HUDEP-2 (cell line): ENCODE measurements around the gene MDGA2.
"Not testable (repeated sequence)": the region's sequence is repeated elsewhere in the genome, so short reads cannot be mapped to it uniquely, and the experiment has no call there.

Experiments
- DNase-seq, 76 experiments: peaks; one replicate each; lab custom pipeline; 2025; ENCODE audit not compliant: unreplicated experiment in 76 of 76; lab: John Stamatoyannopoulos, UW

MDGA2 gene

GRCh38 chr14:47261350-47261749 lies 414.1 kb downstream of the MDGA2 start:
- no peak for DNase-seq

DNA sequence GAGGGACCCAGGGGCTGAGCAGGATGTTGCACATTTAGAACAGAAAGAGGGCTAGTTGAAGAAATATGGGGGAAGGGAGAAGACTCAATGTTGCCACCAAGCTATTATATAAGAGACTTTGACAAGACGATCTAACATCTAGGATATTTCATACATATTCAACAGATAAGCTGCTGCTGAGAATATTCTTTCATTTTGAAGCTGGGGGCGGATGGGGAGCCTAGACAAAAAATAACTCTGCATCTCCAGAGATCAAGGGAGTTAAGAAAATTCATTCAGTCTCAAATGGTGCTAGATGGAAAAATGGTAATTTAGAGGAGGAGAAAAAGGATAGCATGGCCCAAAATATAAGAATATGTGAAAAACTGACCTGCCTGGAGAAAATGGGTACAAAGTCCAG lies 415.6 kb downstream of the MDGA2 start:
- no peak for DNase-seq

DNA sequence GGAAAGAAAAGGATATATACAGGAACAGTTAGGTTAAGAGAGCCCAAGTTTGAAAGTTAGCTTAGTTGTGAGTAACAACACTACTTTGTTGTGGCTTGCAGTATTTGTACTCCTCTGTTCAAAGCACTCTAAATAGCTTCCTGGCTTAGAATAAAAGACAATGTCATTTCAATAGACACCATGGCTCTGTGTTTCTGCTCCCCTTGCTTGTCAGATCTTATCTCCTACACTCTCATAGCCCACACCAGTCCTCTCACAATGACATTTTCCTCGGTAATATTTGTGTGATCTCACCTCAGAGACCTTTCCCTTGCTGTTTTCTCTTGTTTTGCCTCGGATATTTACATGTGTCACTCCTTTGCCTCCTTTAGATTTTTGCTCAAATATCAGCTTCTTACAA lies 418.4 kb downstream of the MDGA2 start:
- DNase-seq, result no peak

- DNase-seq, result no peak
Measured at GRCh38 chr14:47252802-47253201, 422.6 kb downstream of the MDGA2 start.

- no peak for DNase-seq
Measured at GRCh38 chr14:47246367-47246766, 429.0 kb downstream of the MDGA2 start.

DNA sequence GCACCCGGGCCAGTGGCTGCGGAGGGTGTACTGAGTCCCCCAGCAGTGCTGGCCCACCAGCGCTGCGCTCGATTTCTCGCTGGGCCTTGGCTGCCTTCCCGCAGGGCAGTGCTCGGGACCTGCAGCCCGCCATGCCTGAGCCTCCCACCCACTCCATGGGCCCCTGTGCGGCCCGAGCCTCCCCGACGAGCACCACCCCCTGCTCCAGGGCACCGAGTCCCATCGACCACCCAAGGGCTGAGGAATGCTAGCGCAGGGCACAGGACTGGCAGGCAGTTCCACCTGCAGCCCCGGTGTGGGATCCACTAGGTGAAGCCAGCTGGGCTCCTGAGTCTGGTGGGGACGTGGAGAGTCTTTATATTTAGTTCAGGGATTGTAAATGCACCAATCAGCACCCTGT lies 432.8 kb downstream of the MDGA2 start:
- DNase-seq, result not testable (repeated sequence)

DNA sequence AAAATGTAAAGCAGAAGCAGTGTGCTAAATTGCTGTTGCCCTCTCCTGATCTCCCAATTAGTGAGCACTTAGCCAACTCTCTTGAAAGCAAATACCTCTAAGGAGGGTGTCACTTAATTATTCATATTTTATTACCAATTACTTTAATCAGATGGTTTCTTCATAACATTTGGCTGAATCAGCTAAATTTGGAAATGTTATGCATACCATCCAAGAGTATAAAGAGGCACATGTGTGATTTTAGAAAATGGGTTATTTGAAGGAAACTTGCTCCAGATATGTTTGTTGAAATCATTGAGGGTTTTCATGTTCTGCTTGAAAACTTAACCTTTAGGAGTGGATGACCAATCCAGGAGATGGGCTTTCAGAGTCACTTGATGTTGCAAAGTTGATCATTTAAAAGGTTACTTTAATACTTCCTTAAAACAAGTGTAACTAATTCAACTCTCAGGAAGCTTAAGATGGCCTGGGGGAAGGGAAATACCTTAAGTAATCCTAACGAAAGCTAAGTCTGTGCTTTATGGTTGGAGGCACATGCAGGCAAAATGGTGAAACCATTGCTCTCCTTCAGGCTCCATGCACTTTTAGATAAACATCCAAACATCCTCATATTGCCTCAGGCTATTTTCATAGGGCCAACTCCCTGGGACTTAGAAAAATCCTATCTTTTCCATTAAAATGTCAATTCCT lies 434.5 kb downstream of the MDGA2 start:
- no peak for DNase-seq

- no peak for DNase-seq
Measured at GRCh38 chr14:47235619-47236018, 439.8 kb downstream of the MDGA2 start.

DNA sequence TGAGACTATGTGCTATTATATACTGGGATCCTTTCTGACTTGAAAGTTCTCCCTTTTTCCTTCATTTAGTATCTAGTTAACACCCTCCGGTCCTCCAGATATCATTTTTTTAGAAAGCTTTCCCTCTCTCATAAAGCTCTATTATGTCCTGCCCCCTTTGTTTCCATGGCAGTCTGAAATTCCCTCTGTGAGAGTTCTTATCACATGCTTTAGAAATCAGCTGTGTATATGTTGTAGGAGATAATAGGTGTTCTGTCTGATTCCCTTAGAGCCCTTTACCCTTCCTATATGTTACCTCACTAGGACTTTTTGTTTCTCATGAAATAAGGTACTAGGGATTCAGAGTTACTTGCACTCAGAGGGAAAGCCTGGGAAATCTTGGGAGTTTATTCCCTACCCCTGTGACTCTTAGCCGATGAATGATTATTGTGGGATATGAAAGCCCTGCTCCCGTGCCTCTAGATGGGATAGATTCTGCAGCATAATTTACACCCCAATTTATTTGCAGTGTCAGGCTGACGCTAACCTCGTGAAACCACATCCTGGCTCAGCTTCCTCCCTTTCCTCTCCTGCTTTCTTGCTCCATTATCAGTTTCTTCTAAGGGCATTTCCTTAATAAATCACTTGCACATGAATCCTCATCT lies 448.4 kb downstream of the MDGA2 start:
- no peak for DNase-seq

- no peak for DNase-seq
Measured at GRCh38 chr14:47223656-47224055, 451.7 kb downstream of the MDGA2 start.

DNA sequence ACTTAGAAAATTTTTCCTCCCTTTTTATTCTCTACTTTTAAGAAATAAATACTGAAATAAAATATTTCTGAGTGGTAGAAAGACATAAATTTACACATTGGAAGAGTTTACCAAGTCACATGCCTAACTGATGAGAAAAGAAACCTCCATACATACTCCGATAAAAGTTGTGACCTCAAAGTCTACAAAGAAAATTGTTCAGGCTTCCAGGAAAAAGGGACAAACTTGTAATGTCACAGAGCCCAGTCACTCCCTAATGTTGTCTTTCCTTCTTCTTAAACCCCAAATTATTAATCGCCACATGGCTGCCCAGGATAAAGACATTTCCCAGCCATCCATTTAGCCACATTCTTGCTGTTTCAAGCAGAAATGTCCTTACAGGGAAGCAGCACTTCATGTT lies 455.3 kb downstream of the MDGA2 start:
- DNase-seq, result no peak

GRCh38 chr14:47211263-47211662 lies 464.1 kb downstream of the MDGA2 start:
- no peak for DNase-seq

GRCh38 chr14:47210099-47210498 lies 465.3 kb downstream of the MDGA2 start:
- DNase-seq, result no peak

DNA sequence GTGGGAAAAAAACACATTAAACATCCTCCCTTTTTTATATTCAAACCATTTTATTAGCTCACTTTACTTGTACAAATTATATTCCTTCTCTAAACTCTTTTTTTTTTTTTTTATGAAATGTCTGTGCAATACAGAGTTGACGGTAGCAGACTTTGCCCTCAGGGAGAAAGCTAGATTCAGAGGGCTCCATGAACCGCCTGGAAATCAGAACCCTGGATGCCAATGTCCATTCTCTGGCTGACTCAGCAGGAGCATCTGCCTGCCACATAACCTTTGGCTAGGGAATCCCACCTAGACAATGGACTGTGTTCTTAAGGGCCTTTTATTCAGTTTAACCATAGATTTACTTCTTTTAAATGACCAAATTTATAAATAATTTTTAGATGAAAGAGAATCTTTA lies 467.0 kb downstream of the MDGA2 start:
- DNase-seq, result no peak

DNA sequence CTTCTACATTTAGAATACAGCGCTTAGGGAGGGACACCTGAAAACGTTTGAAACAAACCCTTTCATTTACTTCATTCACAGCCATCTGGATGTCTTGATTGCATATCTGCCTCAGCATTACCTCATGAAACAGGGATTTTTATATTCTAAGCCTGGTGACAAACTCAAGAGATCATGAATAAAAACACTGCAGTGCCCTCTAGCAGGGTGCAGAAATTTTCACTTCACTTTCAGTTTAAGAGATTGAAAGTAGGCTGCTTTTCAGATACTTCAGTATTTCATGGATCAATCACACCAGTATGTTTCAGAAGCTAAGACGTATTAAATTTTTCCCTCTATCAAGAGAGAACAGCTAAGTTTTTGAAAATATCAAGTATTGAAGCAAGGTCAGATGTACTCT lies 467.8 kb downstream of the MDGA2 start:
- no peak for DNase-seq

DNA sequence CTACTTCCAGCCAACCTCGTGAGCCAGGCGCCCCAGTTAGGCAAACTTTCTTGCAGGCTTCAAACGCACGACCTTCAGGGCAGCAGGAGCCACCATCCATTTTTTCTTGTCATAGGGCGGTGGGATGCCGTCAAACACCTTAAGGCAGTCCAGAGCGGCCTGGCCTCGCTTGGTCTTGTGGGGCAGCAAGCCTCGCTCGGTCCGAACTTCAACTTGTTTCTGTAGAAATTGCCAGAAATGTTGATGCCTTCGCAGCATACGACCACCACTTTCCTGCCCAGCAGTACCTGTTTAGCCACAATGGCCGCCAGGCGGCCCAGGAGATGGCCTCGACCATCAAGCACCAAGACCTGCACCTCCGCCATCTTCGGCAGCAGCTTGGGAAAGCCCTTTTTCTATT lies 474.7 kb downstream of the MDGA2 start:
- no peak for DNase-seq

GRCh38 chr14:47195582-47195981 lies 479.8 kb downstream of the MDGA2 start:
- DNase-seq, result no peak

DNA sequence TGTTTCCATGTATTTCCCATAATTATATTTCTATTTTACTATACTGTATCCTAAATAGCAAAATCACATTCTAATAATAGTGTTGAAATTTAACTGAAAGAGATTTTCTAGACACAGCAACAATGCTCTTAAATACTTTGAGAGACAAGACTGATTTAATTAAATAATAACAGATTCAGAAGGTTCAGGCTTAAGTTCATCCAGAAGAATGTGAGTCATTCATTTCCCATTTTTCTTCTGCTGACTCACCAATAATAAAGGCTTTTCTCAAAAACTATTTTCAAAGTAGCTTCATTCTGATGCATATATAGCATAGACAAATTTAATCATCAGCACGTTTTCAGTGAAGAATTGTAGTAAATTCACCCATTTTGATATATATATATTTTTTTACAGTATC lies 481.4 kb downstream of the MDGA2 start:
- DNase-seq, result no peak

DNA sequence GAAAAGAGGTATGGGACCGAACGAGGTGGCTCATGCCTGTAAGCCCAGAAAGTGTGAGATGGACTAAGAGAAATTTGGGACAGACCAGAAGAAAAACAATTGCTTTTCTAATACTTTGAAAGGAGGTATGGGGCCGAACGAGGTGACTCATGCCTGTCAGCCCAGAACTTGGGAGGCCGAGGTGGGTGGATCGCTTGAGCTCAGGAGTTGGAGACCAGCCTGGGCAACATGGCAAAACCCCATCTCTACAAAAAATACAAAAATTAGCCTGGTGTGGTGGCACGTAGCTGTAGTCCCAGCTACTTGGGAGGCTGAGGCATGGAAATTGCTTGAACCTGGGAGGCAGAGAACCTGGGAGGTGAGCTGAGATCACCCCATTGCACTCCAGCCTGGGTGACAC lies 483.2 kb downstream of the MDGA2 start:
- DNase-seq, result not testable (repeated sequence)

- no peak for DNase-seq
Measured at GRCh38 chr14:47191700-47192099, 483.7 kb downstream of the MDGA2 start.

- DNase-seq, result no peak
Measured at GRCh38 chr14:47189911-47190484, 485.4 kb downstream of the MDGA2 start.

DNA sequence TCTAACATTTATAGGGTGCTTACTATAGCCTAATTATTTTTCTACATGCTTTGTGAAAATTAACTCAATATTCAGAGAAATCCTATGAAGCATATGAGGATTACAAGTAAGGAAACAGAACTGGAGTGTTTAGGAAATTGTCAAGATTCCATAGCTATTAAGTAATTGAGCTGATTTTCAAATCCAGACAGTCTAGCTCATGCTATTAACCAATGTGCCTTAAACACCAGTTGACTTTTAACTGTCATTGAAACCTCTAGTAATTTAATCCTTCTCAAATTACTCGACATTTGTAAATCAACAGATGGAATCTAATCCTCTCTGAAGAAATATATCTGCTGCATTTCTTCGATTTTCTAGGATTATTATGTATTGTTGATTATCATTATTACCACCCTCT lies 488.9 kb downstream of the MDGA2 start:
- DNase-seq, result no peak
